Neural progenitor cell (in vitro differentiated cells): ENCODE results near the gene PSKH1.

Source experiments
- CTCF ChIP-seq: fragments of 200-600 bp; sonication (generic); IDR thresholded peaks from 2 replicates; pipeline ENCODE4 v1.5.1; 2017; ENCODE audit warnings: antibody characterized with exemption, mild to moderate bottlenecking
- EZH2 ChIP-seq: fragments of 200-600 bp; sonication (generic); IDR thresholded peaks from 2 replicates; pipeline ENCODE4 v1.6.1; 2017; ENCODE audit warnings: antibody characterized with exemption, mild to moderate bottlenecking, moderate library complexity

GRCh38 chr16:67902831-67903230, 9.8 kb downstream of the PSKH1 start:
- no peak for TF ChIP-seq CTCF
- TF ChIP-seq EZH2 = no peak
